ENCODE data around the gene UGT2B7.
A peak's percentile ranks its signal among the peaks of the same experiment; 100 is the strongest.

UGT2B7 gene

GRCh38 chr4:69058410-69059059 lies 37.7 kb upstream of the UGT2B7 start:
- H3K27ac ChIP-seq (ENCODE audit: low read depth, low read length), result peak overlapping the region; percentile 79
- no peaks in the 10 kb centered on the region for H3K27me3 ChIP-seq (ENCODE audit: insufficient read depth, low read length)
- peaks cover 25% of the 10 kb centered on the region for H3K4me1 ChIP-seq (ENCODE audit: insufficient read depth, low read length)
- H3K9me3 ChIP-seq (ENCODE audit: insufficient read depth, low read depth, low read length), result no peaks in the 10 kb centered on the region
- H3K9ac ChIP-seq (ENCODE audit: low read depth, low read length), result peak overlapping the region; percentile 35; the same call in 1 of the 2 replicates
- H3K4me3 ChIP-seq (ENCODE audit: low read length), result no peak overlapping the region
- H3K36me3 ChIP-seq (ENCODE audit: insufficient read depth, low read length), result no peaks in the 10 kb centered on the region
- WGBS, result 71% methylated on average over 6 of the region's 6 CpGs

GRCh38 chr4:69060651-69061308 lies 35.5 kb upstream of the UGT2B7 start:
- Histone ChIP-seq H3K9ac (ENCODE audit: low read depth, low read length) (no peak overlapping the region), H3K4me3 (ENCODE audit: low read length) (no peak overlapping the region)

GRCh38 chr4:69064391-69064790 lies 31.9 kb upstream of the UGT2B7 start:
- H3K27me3 ChIP-seq (ENCODE audit: insufficient read depth, low read length), result no peaks in the 10 kb centered on the region
- no peaks in the 10 kb centered on the region for H3K9me3 ChIP-seq (ENCODE audit: insufficient read depth, low read depth, low read length)
- no peak overlapping the region for H3K27ac ChIP-seq (ENCODE audit: low read depth, low read length)
- no peak overlapping the region for H3K9ac ChIP-seq (ENCODE audit: low read depth, low read length)
- H3K4me3 ChIP-seq (ENCODE audit: low read length), result no peak overlapping the region
- 95% methylated on average over 3 of the region's 3 CpGs for WGBS
- no peaks in the 10 kb centered on the region for H3K36me3 ChIP-seq (ENCODE audit: insufficient read depth, low read length)
- no peaks in the 10 kb centered on the region for H3K4me1 ChIP-seq (ENCODE audit: insufficient read depth, low read length)

More at GRCh38 chr4:69060651-69061308, 35.5 kb upstream of the UGT2B7 start:
- Histone ChIP-seq H3K27me3 (ENCODE audit: insufficient read depth, low read length) (no peaks in the 10 kb centered on the region), H3K27ac (ENCODE audit: low read depth, low read length) (no peak overlapping the region), H3K36me3 (ENCODE audit: insufficient read depth, low read length) (no peaks in the 10 kb centered on the region), H3K9me3 (ENCODE audit: insufficient read depth, low read depth, low read length) (no peaks in the 10 kb centered on the region), H3K4me1 (ENCODE audit: insufficient read depth, low read length) (peaks cover 24% of the 10 kb centered on the region)
- WGBS, result 85% methylated on average over 5 of the region's 5 CpGs

- no peaks in the 10 kb centered on the region for H3K36me3 ChIP-seq (ENCODE audit: insufficient read depth, low read length)
- H3K27me3 ChIP-seq (ENCODE audit: insufficient read depth, low read length), result no peaks in the 10 kb centered on the region
These were observed 29.3 kb upstream of the UGT2B7 start for GRCh38 chr4:69066945-69067344.

GRCh38 chr4:69069085-69069484 lies 27.2 kb upstream of the UGT2B7 start:
- 79% methylated on average over 2 of the region's 2 CpGs for WGBS
- Histone ChIP-seq H3K36me3 (ENCODE audit: insufficient read depth, low read length) (no peaks in the 10 kb centered on the region), H3K9me3 (ENCODE audit: insufficient read depth, low read depth, low read length) (no peaks in the 10 kb centered on the region), H3K27ac (ENCODE audit: low read depth, low read length) (no peak overlapping the region), H3K9ac (ENCODE audit: low read depth, low read length) (no peak overlapping the region), H3K4me1 (ENCODE audit: insufficient read depth, low read length) (no peaks in the 10 kb centered on the region), H3K27me3 (ENCODE audit: insufficient read depth, low read length) (no peaks in the 10 kb centered on the region), H3K4me3 (ENCODE audit: low read length) (no peak overlapping the region)

More at GRCh38 chr4:69066945-69067344, 29.3 kb upstream of the UGT2B7 start:
- Histone ChIP-seq H3K4me1 (ENCODE audit: insufficient read depth, low read length) (no peaks in the 10 kb centered on the region), H3K9ac (ENCODE audit: low read depth, low read length) (no peak overlapping the region), H3K9me3 (ENCODE audit: insufficient read depth, low read depth, low read length) (no peaks in the 10 kb centered on the region), H3K4me3 (ENCODE audit: low read length) (no peak overlapping the region), H3K27ac (ENCODE audit: low read depth, low read length) (no peak overlapping the region)

GRCh38 chr4:69070590-69070989 lies 25.7 kb upstream of the UGT2B7 start:
- H3K27ac ChIP-seq (ENCODE audit: low read depth, low read length), result no peak overlapping the region
- H3K4me3 ChIP-seq (ENCODE audit: low read length), result no peak overlapping the region
- H3K27me3 ChIP-seq (ENCODE audit: insufficient read depth, low read length), result no peaks in the 10 kb centered on the region
- H3K9me3 ChIP-seq (ENCODE audit: insufficient read depth, low read depth, low read length), result no peaks in the 10 kb centered on the region
- no peaks in the 10 kb centered on the region for H3K4me1 ChIP-seq (ENCODE audit: insufficient read depth, low read length)
- H3K36me3 ChIP-seq (ENCODE audit: insufficient read depth, low read length), result no peaks in the 10 kb centered on the region
- H3K9ac ChIP-seq (ENCODE audit: low read depth, low read length), result no peak overlapping the region
- 71% methylated on average over 2 of the region's 2 CpGs for WGBS

- H3K27me3 ChIP-seq (ENCODE audit: insufficient read depth, low read length), result no peaks in the 10 kb centered on the region
- no peaks in the 10 kb centered on the region for H3K36me3 ChIP-seq (ENCODE audit: insufficient read depth, low read length)
- no CpG with 5 or more reads among the region's 1 CpG for WGBS
- no peak overlapping the region for H3K27ac ChIP-seq (ENCODE audit: low read depth, low read length)
- no peak overlapping the region for H3K4me3 ChIP-seq (ENCODE audit: low read length)
- no peaks in the 10 kb centered on the region for H3K9me3 ChIP-seq (ENCODE audit: insufficient read depth, low read depth, low read length)
- H3K4me1 ChIP-seq (ENCODE audit: insufficient read depth, low read length), result no peaks in the 10 kb centered on the region
- H3K9ac ChIP-seq (ENCODE audit: low read depth, low read length), result no peak overlapping the region
These were observed 25.0 kb upstream of the UGT2B7 start for GRCh38 chr4:69071286-69071685.

GRCh38 chr4:69073375-69073774 lies 22.9 kb upstream of the UGT2B7 start:
- Histone ChIP-seq H3K27me3 (ENCODE audit: insufficient read depth, low read length) (no peaks in the 10 kb centered on the region), H3K9me3 (ENCODE audit: insufficient read depth, low read depth, low read length) (no peaks in the 10 kb centered on the region), H3K4me3 (ENCODE audit: low read length) (no peak overlapping the region), H3K27ac (ENCODE audit: low read depth, low read length) (no peak overlapping the region), H3K9ac (ENCODE audit: low read depth, low read length) (no peak overlapping the region), H3K36me3 (ENCODE audit: insufficient read depth, low read length) (no peaks in the 10 kb centered on the region), H3K4me1 (ENCODE audit: insufficient read depth, low read length) (no peaks in the 10 kb centered on the region)
- WGBS, result 92% methylated on average over 1 of the region's 1 CpG

GRCh38 chr4:69075061-69075792 lies 21.0 kb upstream of the UGT2B7 start:
- Histone ChIP-seq H3K27me3 (ENCODE audit: insufficient read depth, low read length) (no peaks in the 10 kb centered on the region), H3K27ac (ENCODE audit: low read depth, low read length) (no peak overlapping the region), H3K4me3 (ENCODE audit: low read length) (no peak overlapping the region), H3K4me1 (ENCODE audit: insufficient read depth, low read length) (no peaks in the 10 kb centered on the region), H3K36me3 (ENCODE audit: insufficient read depth, low read length) (no peaks in the 10 kb centered on the region), H3K9ac (ENCODE audit: low read depth, low read length) (no peak overlapping the region), H3K9me3 (ENCODE audit: insufficient read depth, low read depth, low read length) (no peaks in the 10 kb centered on the region)
- 60% methylated on average over 3 of the region's 4 CpGs for WGBS

- Histone ChIP-seq H3K27me3 (ENCODE audit: insufficient read depth, low read length) (no peaks in the 10 kb centered on the region), H3K9ac (ENCODE audit: low read depth, low read length) (no peak overlapping the region), H3K4me3 (ENCODE audit: low read length) (no peak overlapping the region), H3K36me3 (ENCODE audit: insufficient read depth, low read length) (no peaks in the 10 kb centered on the region), H3K9me3 (ENCODE audit: insufficient read depth, low read depth, low read length) (no peaks in the 10 kb centered on the region), H3K4me1 (ENCODE audit: insufficient read depth, low read length) (no peaks in the 10 kb centered on the region), H3K27ac (ENCODE audit: low read depth, low read length) (no peak overlapping the region)
- WGBS, result 91% methylated on average over 2 of the region's 2 CpGs
These were observed 17.4 kb upstream of the UGT2B7 start for GRCh38 chr4:69078852-69079251.

- no peaks in the 10 kb centered on the region for H3K9me3 ChIP-seq (ENCODE audit: insufficient read depth, low read depth, low read length)
- no peak overlapping the region for H3K4me3 ChIP-seq (ENCODE audit: low read length)
- 90% methylated on average over 2 of the region's 2 CpGs for WGBS
- no peaks in the 10 kb centered on the region for H3K27me3 ChIP-seq (ENCODE audit: insufficient read depth, low read length)
- no peak overlapping the region for H3K27ac ChIP-seq (ENCODE audit: low read depth, low read length)
- H3K36me3 ChIP-seq (ENCODE audit: insufficient read depth, low read length), result no peaks in the 10 kb centered on the region
- no peaks in the 10 kb centered on the region for H3K4me1 ChIP-seq (ENCODE audit: insufficient read depth, low read length)
- H3K9ac ChIP-seq (ENCODE audit: low read depth, low read length), result no peak overlapping the region
These were observed 7.8 kb upstream of the UGT2B7 start for GRCh38 chr4:69088473-69088872.

Measured in HUES64 (cell line).